HepG2 (cell line): Measurements from ENCODE around the gene DPP6. TPM values are rescaled to one million over a fixed set of nuclear protein-coding genes. Genes with fewer than 3 reads are reported as not detected.

Experiments used
- HNF1A ChIP-seq, 2 experiments: sonication (generic) in 1 of 2; formaldehyde crosslinking in 1 of 2; IDR thresholded peaks; 2 replicates each; pipeline versions ENCODE4 v1.4.0 to v1.6.1; 2016 to 2020; ENCODE audit warnings: borderline replicate concordance in 1 of 2, low read depth in 1 of 2, mild to moderate bottlenecking in 1 of 2, missing genetic modification reagents in 1 of 2
- KAT2B ChIP-seq: fragments of 150-350 bp; IDR thresholded peaks from 2 replicates; pipeline ENCODE4 v1.6.1; 2014; ENCODE audit warnings: low read depth, low read length, borderline replicate concordance
- KAT8 ChIP-seq: IDR thresholded peaks from 2 replicates; pipeline ENCODE4 v1.6.1; 2016; ENCODE audit warnings: missing genetic modification reagents, missing compliant biosample characterization
- SMAD3 ChIP-seq: sonication (generic); formaldehyde crosslinking; IDR thresholded peaks from 2 replicates; pipeline ENCODE4 v1.4.0; 2020; ENCODE audit warnings: missing genetic modification reagents
- ZBTB40 ChIP-seq, 2 experiments: fragments of 450-650 bp in 1 of 2; sonication (generic) in 1 of 2; formaldehyde crosslinking in 1 of 2; IDR thresholded peaks; 2 replicates each; pipeline versions ENCODE4 v1.6.1 to v1.8.0; 2016 to 2022; ENCODE audit warnings: antibody characterized with exemption in 1 of 2, mild to moderate bottlenecking in 1 of 2, missing genetic modification reagents in 1 of 2
- ZNF121 ChIP-seq: sonication (generic); formaldehyde crosslinking; IDR thresholded peaks from 2 replicates; pipeline ENCODE4 v1.5.0; 2020; ENCODE audit warnings: mild to moderate bottlenecking, missing genetic modification reagents
- ZNF574 ChIP-seq: sonication (generic); formaldehyde crosslinking; IDR thresholded peaks from 2 replicates; pipeline ENCODE4 v1.4.0; 2020; ENCODE audit warnings: missing genetic modification reagents
- ZNF770 ChIP-seq: sonication (generic); formaldehyde crosslinking; IDR thresholded peaks from 2 replicates; pipeline ENCODE4 v1.5.0; 2020; ENCODE audit warnings: mild to moderate bottlenecking, missing genetic modification reagents
- polyA plus RNA-seq, 8 experiments: library from polyadenylated mRNA; depleted of rRNA in 3 of 8; stranded (reverse) in 7 of 8; unstranded in 1 of 8; fragments of >200 nt; fragmentation: Illumina TruSeq in 4 of 8; extraction: Trizol in 4 of 8; gene quantifications; 2 replicates each; pipeline versions ENCODE4 v1.2.1 to v1.2.3, GENCODE V29; 2011 to 2016; ENCODE audit warnings: low read depth in 4 of 8, missing spikeins in 1 of 8, mixed read lengths in 1 of 8; ENCODE audit not compliant: insufficient read depth in 1 of 8
- total RNA-seq, 5 experiments: library from RNA; depleted of rRNA; stranded (reverse); fragments of >200 nt; fragmentation: Illumina TruSeq; extraction: Trizol; gene quantifications; 2 replicates each; pipeline ENCODE4 v1.2.3, GENCODE V29; 2016; ENCODE audit warnings: low read depth in 1 of 5

The DPP6 gene
- total and polyA plus RNA-seq, 2 of the 13 experiments (the other 11 are each of a cell fraction or from before 2014, with no cell fraction given), result not detected

- TF ChIP-seq ZBTB40 (IDR thresholded peaks at IDR 0.05) (no peak), ZBTB40 (CRISPR knock-in tag; IDR thresholded peaks at IDR 0.05) (0 out of 2 replicates have a peak, but pooled peaks have one; percentile 44), SMAD3 (CRISPR knock-in tag) (peak; percentile 76; the same call in 1 of the 2 replicates), KAT2B (no peak), ZNF770 (CRISPR knock-in tag) (peak; percentile 83), HNF1A (IDR thresholded peaks at IDR 0.05; ENCODE audit: low read depth) (no peak), HNF1A (CRISPR knock-in tag; IDR thresholded peaks at IDR 0.05; ENCODE audit: borderline replicate concordance) (no peak), KAT8 (CRISPR knock-in tag) (peak; percentile 76), ZNF121 (peak; percentile 30; the same call in 1 of the 2 replicates), ZNF574 (CRISPR knock-in tag) (peak; percentile 74)
Observed at GRCh38 chr7:154913638-154914307, 861.6 kb downstream of the DPP6 start (continued).
